Measurements from ENCODE around the gene WDR5B.
A peak's percentile ranks its signal among the peaks of the same experiment; 100 is the strongest.

Gene WDR5B

GRCh38 chr3:122391681-122392446, 24.0 kb downstream of the WDR5B start:
- no peak overlapping the region for H3K4me3 ChIP-seq (ENCODE audit: control insufficient read depth, low read depth, low read length)
- no peak for TF ChIP-seq CTCF (conservative IDR thresholded peaks at IDR 0.05; ENCODE audit: control insufficient read depth, insufficient read depth, low read depth, low read length)
- DNase-seq (ENCODE audit: low read depth): no peak

GRCh38 chr3:122390665-122391064, 25.2 kb downstream of the WDR5B start:
- no peak overlapping the region for H3K4me3 ChIP-seq (ENCODE audit: control insufficient read depth, low read depth, low read length)
- no peak for TF ChIP-seq CTCF (conservative IDR thresholded peaks at IDR 0.05; ENCODE audit: control insufficient read depth, insufficient read depth, low read depth, low read length)
- no peak for DNase-seq (ENCODE audit: low read depth)

GRCh38 chr3:122389892-122390291, 26.0 kb downstream of the WDR5B start:
- DNase-seq (ENCODE audit: low read depth): no peak
- H3K4me3 ChIP-seq (ENCODE audit: control insufficient read depth, low read depth, low read length): no peak overlapping the region
- no peak for TF ChIP-seq CTCF (conservative IDR thresholded peaks at IDR 0.05; ENCODE audit: control insufficient read depth, insufficient read depth, low read depth, low read length)

GRCh38 chr3:122389197-122389596, 26.7 kb downstream of the WDR5B start:
- TF ChIP-seq CTCF (conservative IDR thresholded peaks at IDR 0.05; ENCODE audit: control insufficient read depth, insufficient read depth, low read depth, low read length): no peak
- no peak overlapping the region for H3K4me3 ChIP-seq (ENCODE audit: control insufficient read depth, low read depth, low read length)
- DNase-seq (ENCODE audit: low read depth): no peak

GRCh38 chr3:122387709-122388108, 28.2 kb downstream of the WDR5B start:
- no peak for TF ChIP-seq CTCF (conservative IDR thresholded peaks at IDR 0.05; ENCODE audit: control insufficient read depth, insufficient read depth, low read depth, low read length)
- no peak for DNase-seq (ENCODE audit: low read depth)
- H3K4me3 ChIP-seq (ENCODE audit: control insufficient read depth, low read depth, low read length): no peak overlapping the region

GRCh38 chr3:122383771-122384697, 31.8 kb downstream of the WDR5B start, which contains the start of gene FAM162A:
FAM162A (plus strand) TSS chr3:122384182; CDS start chr3:122384266, 84 bp downstream.
- peak; percentile 78 for DNase-seq (ENCODE audit: low read depth)
- peak; percentile 13 for TF ChIP-seq CTCF (conservative IDR thresholded peaks at IDR 0.05; ENCODE audit: control insufficient read depth, insufficient read depth, low read depth, low read length)
- H3K4me3 ChIP-seq (ENCODE audit: control insufficient read depth, low read depth, low read length): peak within 1 kb of the TSS; percentile 84

Data from fibroblast of mammary gland (primary cell).